CD4-positive, alpha-beta T cell treated with Interleukin-4 for 4 hours (primary cell): Measurements from ENCODE around the gene LEKR1.
"Not testable (repeated sequence)": the region's sequence is repeated elsewhere in the genome, so short reads cannot be mapped to it uniquely, and the experiment has no call there.

Source experiments
- DNase-seq: peaks from one replicate; pipeline ENCODE4 v3.0.0-alpha.2; 2020

Gene LEKR1

DNA sequence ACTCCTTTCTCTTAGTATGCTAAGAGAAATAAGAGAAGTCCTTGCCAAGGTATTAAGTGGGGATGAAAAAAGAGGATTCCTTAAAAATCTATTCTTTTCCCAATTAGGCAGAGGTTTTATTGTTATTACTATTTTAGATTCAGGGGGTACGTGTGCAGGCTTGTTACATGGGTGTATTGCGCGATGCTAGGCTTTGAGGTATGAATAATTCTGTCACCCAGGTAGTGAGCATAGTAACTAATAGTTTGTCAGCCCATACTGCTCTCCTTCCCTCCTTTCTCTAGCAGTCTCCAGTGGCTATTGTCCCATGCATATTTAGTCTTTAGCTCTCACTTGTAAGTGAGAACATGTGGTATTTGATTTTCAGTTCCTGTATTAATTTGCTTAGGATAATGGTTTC lies 83.9 kb downstream of the LEKR1 start:
- DNase-seq: no peak

DNA sequence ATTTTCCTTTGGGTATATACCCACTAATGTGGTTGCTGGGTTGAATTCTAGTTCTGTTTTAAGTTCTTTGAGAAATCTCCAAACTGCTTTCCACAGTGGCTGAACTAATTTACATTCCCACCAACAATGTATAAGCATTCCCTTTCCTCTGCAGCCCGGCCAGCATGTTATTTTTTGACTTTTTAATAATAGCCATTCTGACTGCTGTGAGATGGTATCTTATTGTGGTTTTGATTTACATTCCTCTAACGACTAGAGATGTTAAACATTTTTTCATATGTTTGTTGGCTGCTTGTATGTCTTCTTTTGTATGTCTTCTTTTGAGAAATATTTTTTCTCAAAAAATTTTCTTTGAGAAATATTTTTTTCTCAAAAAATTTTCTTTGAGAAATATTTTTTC lies 84.7 kb downstream of the LEKR1 start:
- DNase-seq: not testable (repeated sequence)

DNA sequence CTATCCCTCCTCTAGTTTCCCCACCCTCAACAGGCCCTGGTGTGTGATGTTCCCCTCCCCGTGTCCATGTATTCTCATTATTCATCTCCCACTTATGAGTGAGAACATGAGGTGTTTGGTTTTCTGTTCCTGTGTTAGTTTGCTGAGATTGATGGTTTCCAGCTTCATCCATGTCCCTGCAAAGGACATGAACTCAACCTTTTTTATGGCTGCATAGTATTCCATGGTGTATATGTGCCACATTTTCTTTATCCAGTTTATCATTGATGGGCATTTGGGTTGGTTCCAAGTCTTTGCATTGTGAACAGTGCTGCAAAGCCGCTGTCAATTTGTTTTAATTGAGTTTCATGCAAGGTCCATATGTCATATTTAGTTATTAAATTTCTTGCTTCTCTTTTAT lies 88.1 kb downstream of the LEKR1 start:
- DNase-seq: not testable (repeated sequence)

DNA sequence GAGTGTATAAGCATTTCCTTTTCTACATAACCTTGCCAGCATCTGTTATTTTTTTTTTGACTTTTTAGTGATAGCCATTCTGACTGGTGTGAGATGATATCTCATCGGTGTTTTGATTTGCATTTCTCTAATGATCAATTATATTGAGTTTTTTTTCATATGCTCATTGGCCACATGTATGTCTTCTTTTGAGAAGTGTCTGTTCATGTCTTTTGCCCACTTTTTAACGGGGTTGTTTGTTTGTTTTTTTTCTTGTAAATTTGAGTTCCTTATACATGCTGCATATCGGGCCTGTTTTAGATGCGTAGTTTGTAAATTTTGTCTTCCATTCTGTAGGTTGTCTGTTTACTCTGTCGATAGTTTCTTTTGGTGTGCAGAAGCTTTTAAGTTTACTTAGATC lies 89.2 kb downstream of the LEKR1 start:
- DNase-seq: no peak

DNA sequence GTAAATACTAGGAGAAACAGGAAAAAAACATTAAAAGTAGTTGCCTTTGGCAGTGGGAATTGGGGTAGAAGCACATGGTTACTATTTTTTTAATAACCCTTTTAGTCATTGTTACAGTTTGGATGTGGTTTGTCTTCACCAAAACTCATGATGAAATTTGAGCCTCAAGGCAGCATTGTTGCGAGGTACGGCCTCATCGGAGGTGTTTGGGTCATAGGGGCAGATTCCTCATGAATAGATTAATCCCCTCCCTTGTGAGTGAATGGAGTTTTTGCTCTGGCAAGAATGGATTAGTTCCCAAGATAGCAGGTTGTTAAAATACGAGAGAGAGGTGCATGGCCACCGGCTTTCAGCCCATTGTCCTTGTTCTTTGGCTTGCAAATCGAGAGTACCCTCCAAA lies 92.6 kb downstream of the LEKR1 start:
- DNase-seq: no peak

DNA sequence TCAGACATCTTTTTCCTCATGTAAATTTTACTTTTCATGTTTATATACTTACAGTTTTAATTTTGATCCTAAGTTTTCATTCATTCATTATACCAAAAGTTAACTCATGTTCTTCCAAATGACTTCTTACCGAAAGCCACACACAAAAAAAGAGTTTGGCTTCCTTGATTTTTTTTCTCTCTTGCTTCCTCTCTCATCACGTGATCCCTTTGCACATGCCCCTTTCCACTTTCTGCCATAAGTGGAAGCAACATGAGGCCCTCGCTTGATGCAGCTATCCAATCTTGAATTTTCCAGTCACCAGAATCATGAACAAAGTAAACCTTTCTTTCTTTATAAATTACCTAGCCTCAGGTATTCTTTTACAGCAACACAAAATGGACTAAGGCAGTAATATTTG lies 93.7 kb downstream of the LEKR1 start:
- DNase-seq: no peak

DNA sequence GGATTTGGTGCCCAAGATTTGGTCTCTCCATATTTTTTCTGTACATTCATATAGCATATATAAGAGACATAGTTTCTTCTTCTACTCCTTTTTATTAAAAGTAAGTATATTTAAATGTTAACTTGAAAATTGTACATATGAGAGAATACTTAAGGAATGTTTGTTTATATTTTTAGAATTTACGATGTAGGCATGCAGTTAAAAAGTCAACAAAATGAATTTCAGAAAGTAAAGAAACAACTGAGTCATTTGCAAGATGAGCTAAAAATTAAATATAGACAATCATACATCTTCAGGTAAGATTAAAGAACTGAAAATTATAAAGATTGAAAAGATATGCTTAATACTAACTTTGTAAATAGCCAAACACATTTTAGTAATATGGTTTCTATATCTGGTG lies 94.2 kb downstream of the LEKR1 start:
- DNase-seq: no peak

DNA sequence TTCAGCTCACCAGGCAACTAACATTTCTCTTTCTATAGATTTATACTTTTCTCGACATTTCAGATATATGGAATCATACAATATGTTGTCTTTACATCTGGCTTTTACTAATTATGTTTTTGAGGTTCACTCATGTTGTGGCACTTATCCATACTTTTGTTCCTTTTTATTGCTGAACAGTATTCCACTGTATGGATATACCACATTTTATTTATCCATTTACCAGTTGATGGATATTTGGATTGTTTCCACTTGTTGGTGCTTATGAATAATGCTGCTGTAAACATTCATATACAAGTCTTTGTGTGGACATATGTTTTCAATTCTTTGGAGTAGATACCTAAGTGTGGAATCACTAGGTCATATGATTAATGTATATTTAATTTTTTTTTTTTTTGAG lies 97.2 kb downstream of the LEKR1 start:
- DNase-seq: no peak

DNA sequence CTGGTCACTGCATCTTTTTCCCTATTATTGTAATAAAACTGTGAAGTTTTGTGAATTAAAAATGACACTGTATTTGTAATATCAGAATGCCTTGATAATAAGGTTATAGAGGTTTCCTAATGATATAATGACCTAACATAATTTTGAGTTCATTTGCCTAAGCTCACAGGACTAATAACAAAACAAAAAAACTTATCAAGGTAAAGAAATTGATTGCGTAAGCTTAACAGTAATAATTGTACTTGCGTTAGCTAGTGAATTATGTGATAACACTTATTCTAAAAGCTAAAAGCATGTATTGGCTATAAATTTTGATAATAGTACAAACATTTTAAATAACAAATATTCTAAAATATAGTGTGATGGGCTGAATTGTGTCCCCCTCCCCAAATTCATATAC lies 112.6 kb downstream of the LEKR1 start:
- no peak for DNase-seq

DNA sequence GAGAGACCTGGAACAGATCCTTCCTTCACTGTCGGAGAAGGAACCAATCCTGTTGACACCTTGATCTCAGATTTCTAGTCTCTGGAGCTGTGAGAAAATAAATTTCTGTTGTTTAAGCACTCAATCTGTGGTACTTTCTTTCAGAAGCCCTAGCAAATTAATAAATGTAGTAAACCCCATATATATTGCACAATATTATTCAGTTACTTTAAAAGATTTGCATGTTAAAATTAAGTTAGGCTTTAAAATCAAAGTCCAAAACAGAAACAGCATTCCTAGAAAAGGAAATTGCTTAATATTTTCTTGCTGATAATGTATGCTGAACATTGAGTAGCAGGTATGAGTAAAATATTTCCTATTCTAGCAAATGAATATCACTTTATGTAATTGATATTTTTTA lies 113.2 kb downstream of the LEKR1 start:
- no peak for DNase-seq

DNA sequence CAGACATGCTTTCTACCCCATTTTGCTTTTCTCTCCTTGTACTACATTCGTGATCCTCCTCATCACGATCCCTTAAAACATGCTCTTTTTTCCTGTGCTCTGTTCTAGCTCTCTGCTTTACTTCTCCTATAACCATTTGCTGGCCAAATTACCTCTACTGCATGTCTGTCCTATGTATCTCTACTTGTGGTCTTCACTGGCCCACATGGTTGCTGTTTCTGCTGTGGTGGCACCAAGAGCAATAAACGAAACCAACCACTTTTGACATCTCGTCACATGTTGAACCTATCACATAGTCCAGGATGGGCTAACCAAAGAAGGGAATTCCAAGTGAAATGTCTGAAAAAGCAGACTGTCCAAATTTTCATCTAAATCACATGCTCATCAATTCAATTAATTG lies 115.2 kb downstream of the LEKR1 start:
- DNase-seq: no peak

DNA sequence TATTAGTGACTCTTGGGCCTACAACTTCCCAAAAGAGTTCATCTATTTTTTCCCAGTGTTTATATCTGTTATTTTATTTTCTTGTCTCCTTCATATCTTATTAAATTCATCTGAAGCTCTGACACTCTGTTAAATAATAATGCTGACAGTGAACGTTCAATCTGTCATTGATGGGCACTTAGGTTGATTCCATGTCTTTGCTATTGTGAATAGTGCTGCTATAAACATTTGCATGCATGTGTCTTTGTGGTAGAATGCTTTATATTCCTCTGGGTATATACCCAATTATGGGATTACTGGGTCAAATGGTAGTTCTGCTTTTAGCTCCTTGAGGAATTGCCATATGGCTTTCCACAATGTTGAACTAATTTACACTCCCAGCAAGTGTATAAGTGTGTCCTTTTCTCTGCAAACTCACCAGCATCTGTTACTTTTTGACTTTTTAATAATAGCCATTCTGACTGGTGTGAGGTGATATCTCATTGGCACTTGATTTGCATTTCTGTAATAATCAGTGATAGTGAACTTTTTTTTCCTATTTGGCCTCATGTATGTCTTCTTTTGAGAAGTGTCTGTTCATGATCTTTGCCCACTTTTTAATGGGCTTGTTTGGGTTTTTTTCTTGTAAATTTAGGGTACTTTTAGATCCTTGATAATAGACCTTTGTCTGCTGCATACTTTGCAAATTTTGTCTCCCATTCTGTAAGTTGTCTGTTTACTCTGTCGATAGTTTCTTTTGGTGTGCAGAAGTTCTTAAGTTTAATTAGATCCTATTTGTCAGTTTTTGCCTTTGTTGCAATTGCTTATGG lies 122.5 kb downstream of the LEKR1 start:
- no peak for DNase-seq

DNA sequence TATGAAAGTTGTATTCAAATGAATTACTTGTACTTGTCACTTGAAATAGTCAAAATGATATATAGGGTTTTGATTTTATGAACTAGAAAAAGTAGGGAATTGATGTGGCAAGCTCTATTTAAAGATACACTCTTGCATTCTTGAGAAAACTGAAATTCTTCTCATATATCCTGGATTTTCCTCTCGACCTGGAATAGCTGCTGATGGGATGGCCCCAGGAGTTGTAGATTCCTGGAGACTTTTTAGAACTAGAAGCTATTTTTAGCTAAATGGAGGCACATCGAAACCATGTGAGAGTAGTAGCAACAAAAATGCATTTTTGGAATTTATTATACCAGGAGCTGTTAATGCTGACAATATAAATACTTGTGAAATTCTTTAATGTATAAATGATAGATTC lies 125.9 kb downstream of the LEKR1 start:
- no peak for DNase-seq

DNA sequence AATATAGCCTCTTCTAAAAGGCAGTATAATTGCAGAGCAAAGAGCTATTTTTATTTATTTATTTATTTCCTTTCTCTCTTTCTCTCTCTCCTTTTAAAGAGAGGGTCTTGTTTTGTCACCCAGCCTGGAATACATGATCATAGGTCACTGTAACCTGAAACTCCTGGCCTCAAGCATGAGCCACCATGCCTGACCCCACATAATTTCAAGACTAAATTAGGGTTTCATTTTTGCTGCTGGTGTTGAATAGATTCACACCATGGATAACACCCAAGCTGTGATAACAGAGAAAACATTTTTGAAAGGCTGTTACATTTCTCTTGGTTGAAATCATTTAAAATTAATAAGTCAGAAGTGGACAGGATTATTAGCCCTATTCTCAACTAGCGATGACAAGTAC lies 131.6 kb downstream of the LEKR1 start:
- DNase-seq: no peak

DNA sequence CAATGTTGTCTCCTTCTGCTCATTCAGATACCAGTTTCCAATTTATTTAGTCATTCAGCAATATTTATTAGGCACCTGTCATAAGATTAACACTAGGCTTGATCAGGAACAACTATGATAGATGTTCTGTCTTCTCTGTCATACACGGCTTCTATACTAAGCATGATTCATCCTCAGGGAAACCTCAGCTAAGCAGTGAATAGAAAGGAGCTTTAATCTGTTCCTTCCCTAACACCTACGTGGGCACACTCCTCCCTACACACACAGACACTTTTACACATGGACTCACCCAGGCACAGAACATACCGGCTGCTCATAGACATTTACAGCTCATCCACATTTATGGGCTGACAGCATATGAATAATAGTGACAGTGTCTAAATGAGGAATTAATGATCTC lies 136.9 kb downstream of the LEKR1 start:
- DNase-seq: no peak

DNA sequence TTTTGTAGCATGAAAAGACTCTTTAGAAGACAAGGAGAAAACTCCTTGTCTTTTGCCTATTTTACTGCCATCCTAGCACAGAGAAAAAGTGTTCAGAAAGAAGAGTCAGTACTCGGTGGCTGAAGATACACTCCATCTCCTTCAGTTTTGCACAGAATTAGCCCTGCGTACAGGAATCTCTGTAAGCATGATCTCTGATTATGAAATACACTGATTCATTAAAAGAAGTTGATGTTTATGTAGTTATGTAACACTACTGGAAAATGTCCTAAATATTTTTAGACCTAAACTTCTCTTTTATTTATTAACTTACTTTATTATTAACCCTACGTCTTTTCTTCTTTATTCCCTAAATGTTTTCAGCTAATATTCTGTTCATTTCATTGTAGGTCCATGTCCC lies 138.4 kb downstream of the LEKR1 start:
- DNase-seq: no peak

DNA sequence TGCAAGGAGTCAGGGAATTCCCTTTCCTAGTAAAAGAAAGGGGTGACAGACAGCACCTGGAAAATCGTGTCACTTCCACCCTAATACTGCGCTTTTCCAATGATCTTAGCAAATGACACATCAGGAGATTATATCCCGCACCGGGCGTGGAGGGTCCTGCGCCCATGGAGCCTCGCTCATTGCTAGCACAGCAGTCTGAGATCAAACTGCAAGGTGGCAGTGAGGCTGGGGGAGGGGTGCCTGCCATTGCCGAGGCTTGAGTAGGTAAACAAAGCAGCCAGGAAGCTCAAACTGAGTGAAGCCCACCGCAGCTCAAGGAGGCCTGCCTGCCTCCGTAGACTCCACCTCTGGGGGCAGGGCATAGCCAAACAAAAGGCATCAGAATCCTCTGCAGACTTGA lies 140.2 kb downstream of the LEKR1 start:
- DNase-seq: not testable (repeated sequence)

DNA sequence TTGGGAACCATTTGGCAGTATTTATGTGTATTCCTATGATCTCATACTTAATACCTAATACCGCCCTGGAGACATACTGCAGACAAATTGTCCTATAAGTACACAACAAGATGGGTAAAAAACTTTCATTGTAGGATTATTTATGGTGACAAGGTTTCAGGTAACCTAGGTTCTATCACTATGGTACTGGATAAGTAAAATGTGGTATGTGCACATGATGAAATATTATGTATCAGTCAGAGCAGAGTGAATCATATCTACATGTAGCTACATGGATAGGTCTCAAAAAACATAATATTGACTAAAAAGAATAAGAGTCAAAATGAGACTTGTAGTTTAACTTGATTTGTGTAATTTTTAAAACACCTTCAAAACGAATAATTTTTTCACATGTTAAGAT lies 147.8 kb downstream of the LEKR1 start:
- no peak for DNase-seq

DNA sequence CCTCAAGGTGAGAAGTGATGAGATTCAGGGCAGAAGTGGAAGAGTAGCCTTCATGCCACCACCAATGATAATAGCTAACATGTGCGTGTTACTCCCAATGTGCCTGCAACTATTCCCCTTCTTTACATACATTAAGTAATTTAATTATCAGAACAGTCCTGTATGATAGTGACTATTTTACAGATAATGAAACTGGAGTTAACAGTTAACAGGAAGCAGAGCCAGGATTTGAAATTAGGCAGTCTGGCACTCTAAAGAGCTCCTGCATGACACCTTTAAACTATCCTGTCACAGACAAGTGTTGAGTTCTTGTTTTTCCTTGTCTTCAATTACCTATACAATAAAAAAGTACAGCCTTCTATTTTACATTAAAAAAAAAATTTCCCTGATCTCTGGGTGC lies 148.8 kb downstream of the LEKR1 start:
- DNase-seq: no peak

DNA sequence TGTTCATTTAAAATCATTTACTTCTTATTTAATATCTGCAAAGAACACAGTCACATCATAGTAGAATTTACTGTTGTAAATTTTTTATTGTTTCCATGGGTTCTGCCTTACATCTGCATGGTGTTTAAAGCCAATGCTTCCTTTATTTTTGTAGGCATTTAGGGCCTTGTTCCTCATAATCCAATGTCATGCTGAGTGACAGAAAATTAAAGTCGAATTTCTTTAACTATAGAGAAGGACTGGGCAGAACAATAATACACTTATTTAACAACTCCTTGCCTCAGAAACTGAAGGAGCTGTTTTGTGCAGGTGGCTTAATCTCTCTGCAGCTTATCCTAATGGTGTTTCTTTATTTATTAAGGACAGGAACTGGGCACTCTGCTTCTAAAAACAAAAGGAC lies 149.6 kb downstream of the LEKR1 start:
- DNase-seq: no peak

DNA sequence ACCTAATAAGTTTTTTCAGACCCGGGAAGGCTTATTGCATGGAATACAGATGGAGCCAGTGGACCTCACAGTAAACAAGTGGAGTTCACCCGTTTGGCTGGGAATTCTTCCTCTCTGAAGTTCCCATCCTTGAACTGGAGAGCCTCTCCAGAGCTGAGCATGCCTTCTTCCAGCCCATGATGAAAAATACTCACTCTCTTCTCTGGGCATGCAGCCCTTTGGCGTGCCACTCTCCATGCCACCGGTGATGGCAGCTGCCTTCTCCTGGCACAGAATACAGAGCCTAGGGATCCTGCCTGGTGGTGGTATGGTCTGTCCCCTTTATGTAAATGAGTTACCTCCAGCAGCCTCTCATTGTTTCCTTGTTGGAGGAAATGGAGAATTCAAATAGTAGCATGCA lies 150.8 kb downstream of the LEKR1 start:
- DNase-seq: no peak

DNA sequence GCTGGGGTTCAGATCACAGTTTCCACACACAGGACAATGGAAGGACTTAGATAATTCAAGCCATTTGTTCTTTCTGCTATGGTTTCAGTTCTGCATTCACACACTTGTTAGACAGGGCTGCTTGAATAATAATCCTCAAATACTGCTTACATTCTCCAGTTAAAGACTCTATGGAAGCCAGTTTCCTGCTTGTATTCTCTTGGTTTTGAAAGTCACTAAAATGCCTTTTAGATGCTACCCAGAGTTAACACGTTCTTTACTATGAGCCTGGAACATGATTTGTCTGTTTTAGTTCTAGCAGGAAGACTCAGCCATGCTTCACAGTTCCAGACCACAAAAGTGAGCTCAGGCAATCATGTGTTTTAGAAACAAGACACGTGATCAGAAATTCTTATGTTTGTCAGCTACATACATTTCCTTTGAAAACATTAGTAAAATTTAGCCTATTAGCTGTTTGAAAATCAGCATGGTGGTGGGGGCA lies 152.4 kb downstream of the LEKR1 start:
- DNase-seq: peak; percentile 28

DNA sequence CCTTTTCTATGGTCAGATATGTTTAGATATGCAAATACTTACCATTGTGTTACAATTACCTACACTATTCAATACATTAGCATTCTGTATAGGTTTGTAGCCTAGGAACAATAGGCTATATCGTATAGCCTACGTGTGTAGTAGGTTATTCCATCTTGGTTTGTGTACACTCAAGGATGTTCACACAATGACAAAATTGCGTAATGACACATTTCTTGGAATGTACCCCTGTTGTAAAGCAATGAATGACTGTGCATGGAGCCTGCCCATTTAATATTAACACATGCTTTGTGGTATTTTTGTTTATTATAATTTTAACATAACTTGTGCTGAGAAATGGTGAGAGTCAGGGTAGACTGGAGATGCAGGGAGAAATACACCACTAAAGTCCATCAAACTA lies 154.9 kb downstream of the LEKR1 start:
- DNase-seq: no peak

DNA sequence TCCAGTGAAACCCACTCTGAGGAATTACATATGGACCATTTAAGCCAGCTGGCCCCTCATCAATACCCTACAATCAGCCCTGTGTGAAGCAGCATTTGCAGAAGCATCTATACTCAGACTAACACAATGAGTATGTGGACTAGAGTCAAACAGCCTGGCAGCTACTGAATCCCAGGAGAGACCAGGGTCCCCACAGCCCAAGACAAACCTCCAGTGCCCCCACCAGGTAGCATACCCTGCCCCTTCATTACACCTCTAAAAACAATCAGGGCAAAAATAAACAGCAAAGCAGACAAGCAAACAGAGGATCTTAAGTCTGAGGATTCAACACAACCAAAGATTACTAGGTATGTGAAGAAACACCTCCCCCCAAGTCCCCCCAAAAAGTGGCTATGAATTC lies 157.4 kb downstream of the LEKR1 start:
- no peak for DNase-seq

DNA sequence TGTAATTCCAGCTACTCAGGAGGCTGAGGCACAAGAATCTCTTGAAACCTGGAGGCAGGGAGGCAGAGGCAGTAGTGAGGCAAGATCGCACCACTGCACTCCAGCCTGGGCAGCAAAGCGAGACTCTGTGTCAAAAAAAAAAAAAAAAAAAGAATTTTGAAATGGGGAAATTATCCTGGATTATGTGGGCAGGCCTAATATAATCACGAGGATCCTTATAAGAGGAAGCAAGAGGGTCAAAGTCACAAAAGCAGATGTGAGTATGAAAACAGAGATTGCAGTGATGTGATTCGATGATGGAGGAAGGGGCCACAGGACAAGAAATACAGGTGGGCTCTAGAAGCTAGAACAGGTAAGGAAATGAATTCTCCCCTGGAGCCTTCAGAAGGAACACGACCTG lies 159.6 kb downstream of the LEKR1 start:
- no peak for DNase-seq
